Measurements from ENCODE around the gene MILR1.

MILR1 gene

DNA sequence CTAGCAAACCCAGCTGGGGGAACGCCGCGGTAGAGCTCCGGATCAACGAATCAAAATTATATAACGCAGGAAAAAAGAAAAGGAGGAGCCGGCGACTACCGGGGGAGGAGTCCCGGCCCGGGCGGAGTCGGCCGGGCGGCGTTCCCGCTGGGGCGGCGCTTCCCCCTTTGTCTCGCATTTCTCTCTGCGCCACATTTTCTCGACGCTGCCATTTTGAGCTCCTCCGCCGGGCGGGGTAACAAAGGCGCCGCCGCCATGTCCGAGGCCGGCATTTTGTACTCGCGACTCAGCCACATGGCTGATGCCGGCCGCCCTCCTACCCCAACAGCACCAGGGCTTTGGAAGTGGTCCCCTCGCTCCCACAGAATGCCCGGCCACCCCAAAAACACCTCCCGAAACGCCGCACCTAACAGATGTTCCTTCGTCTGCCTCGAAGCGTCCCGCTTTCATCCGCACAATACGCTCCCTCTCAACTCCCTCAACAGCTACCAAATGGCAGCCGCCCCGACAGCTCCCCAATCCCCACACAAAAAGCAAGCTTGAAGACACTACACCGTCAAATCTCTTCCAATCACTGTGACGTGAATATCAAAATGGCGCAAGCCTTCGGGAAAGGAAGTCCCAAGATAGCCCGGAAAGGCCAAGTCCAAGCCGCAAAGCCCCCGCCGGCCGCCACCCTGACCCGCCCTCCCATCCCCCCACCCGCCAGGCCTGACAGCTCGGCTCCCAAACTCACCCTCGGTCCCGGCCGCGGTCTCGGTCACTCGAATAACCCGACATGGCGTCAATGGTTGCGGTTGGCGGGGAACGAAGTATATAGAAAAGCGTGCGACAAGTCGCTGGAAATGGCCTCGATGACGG, 56.7 kb downstream of the MILR1 start:
- TF ChIP-seq, protein P1, sequence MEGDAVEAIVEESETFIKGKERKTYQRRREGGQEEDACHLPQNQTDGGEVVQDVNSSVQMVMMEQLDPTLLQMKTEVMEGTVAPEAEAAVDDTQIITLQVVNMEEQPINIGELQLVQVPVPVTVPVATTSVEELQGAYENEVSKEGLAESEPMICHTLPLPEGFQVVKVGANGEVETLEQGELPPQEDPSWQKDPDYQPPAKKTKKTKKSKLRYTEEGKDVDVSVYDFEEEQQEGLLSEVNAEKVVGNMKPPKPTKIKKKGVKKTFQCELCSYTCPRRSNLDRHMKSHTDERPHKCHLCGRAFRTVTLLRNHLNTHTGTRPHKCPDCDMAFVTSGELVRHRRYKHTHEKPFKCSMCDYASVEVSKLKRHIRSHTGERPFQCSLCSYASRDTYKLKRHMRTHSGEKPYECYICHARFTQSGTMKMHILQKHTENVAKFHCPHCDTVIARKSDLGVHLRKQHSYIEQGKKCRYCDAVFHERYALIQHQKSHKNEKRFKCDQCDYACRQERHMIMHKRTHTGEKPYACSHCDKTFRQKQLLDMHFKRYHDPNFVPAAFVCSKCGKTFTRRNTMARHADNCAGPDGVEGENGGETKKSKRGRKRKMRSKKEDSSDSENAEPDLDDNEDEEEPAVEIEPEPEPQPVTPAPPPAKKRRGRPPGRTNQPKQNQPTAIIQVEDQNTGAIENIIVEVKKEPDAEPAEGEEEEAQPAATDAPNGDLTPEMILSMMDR (IDR thresholded peaks at IDR 0.05; ENCODE audit: low read depth, low read length) = no peak
- TF ChIP-seq POLR2A (IDR thresholded peaks at IDR 0.05; ENCODE audit: extremely low read depth, insufficient read length) (peak; percentile 47), MYC (IDR thresholded peaks at IDR 0.05; ENCODE audit: low read depth, low read length) (peak; percentile 98), MAX (IDR thresholded peaks at IDR 0.05; ENCODE audit: low read depth, low read length) (peak; percentile 93)
- peak overlapping the region; percentile 99 for H3K4me3 ChIP-seq (ENCODE audit: low read depth, low read length)
- DNase-seq (ENCODE audit: low read depth) = peak; percentile 89

DNA sequence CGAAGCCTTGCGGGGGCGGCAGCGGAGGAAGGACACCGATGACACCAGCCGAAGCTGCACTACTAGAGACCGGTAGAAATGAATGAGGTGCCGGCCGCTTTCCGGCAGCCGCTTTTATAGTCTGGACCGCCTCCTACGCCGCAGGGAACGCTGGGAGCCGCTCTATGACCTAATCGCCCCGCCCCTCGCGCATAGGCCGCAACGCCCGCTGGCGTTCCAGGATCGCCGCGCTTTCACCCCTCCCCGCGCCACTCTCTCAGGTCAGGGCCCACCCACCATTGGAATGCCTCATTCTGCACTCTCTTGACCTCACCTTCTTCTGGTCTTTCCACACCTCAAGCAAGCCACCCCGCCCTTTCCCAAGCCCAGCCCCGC, 57.3 kb downstream of the MILR1 start, which contains the start of gene DDX5:
Gene DDX5 (minus strand): TSS at position 89 of the 375 bp plus-strand sequence. CDS start 170 bp downstream, outside the sequence.
- TF ChIP-seq, protein P1 (IDR thresholded peaks at IDR 0.05; ENCODE audit: low read depth, low read length) = no peak
- TF ChIP-seq MYC (IDR thresholded peaks at IDR 0.05; ENCODE audit: low read depth, low read length) (peak; percentile 87), MAX (IDR thresholded peaks at IDR 0.05; ENCODE audit: low read depth, low read length) (peak; percentile 28; the same call in 1 of the 2 replicates), POLR2A (IDR thresholded peaks at IDR 0.05; ENCODE audit: extremely low read depth, insufficient read length) (peak; percentile 99)
- DNase-seq (ENCODE audit: low read depth) = no peak
- peak within 1 kb of the TSS; percentile 99 for H3K4me3 ChIP-seq (ENCODE audit: low read depth, low read length)

- DNase-seq (ENCODE audit: low read depth) = peak; percentile 97
- H3K4me3 ChIP-seq (ENCODE audit: low read depth, low read length) = peak within 1 kb of the TSS; percentile 99
- TF ChIP-seq MAX (IDR thresholded peaks at IDR 0.05; ENCODE audit: low read depth, low read length) (peak; percentile 90), POLR2A (IDR thresholded peaks at IDR 0.05; ENCODE audit: extremely low read depth, insufficient read length) (peak; percentile 54), MYC (IDR thresholded peaks at IDR 0.05; ENCODE audit: low read depth, low read length) (peak; percentile 80; the same call in 1 of the 2 replicates)
- TF ChIP-seq, protein P1 (IDR thresholded peaks at IDR 0.05; ENCODE audit: low read depth, low read length) = no peak
Observed at GRCh38 chr17:64506576-64507412, 57.9 kb downstream of the MILR1 start, which contains the start of gene CEP95. CEP95 (plus strand) TSS chr17:64506977; CDS start chr17:64507098, 121 bp downstream.

DNA sequence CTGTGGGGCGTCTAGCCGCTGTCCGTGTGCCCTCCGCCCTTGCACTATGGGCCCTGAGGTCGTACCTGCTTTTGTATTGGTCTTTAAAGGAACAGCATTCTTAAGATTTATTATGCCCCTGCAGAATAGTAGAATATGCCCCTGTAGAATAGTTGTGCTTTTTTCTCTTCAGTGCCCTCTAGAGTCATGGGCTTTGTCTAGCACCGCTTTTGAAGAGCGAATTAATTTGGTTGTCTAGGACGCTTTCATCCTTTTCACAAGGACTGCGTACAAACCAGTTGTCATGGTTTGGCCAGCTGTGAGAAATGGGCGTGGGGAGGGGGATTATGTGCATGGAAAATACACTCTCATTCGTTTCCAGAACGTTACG, 58.5 kb downstream of the MILR1 start:
- peak; percentile 80 for DNase-seq (ENCODE audit: low read depth)
- peak overlapping the region; percentile 99 for H3K4me3 ChIP-seq (ENCODE audit: low read depth, low read length)
- no peak for TF ChIP-seq MAX (IDR thresholded peaks at IDR 0.05; ENCODE audit: low read depth, low read length)
- TF ChIP-seq, protein P1 (IDR thresholded peaks at IDR 0.05; ENCODE audit: low read depth, low read length) = peak; percentile 43

- H3K4me3 ChIP-seq (ENCODE audit: low read depth, low read length) = peak overlapping the region; percentile 99
- TF ChIP-seq POLR2A (IDR thresholded peaks at IDR 0.05; ENCODE audit: extremely low read depth, insufficient read length) = no peak
- no peak for TF ChIP-seq MYC (IDR thresholded peaks at IDR 0.05; ENCODE audit: low read depth, low read length)
- TF ChIP-seq, protein P1 (IDR thresholded peaks at IDR 0.05; ENCODE audit: low read depth, low read length) = no peak
- no peak for TF ChIP-seq MAX (IDR thresholded peaks at IDR 0.05; ENCODE audit: low read depth, low read length)
- DNase-seq (ENCODE audit: low read depth) = no peak
Observed at GRCh38 chr17:64508683-64509082, 59.8 kb downstream of the MILR1 start.
